LNCaP clone FGC (cell line): Measurements from ENCODE around the gene FBLIM1.
"Not testable (repeated sequence)": the region's sequence is repeated elsewhere in the genome, so short reads cannot be mapped to it uniquely, and the experiment has no call there.

Experiments
- DNase-seq: peaks from one replicate; pipeline ENCODE4 v3.0.0-alpha.2; 2011; ENCODE audit warnings: low read depth
- H3K4me3 ChIP-seq: 2 replicates; pipeline ENCODE4 v1.5.1; 2011; ENCODE audit warnings: mild to moderate bottlenecking, low read depth, low read length, control low read depth
- TF ChIP-seq, protein P1 (sequence below): IDR thresholded peaks from 2 replicates; pipeline ENCODE4 v1.5.1; 2012; ENCODE audit warnings: mild to moderate bottlenecking; ENCODE audit not compliant: control insufficient read depth, insufficient read depth; ENCODE audit errors: extremely low read depth

FBLIM1 gene

DNA sequence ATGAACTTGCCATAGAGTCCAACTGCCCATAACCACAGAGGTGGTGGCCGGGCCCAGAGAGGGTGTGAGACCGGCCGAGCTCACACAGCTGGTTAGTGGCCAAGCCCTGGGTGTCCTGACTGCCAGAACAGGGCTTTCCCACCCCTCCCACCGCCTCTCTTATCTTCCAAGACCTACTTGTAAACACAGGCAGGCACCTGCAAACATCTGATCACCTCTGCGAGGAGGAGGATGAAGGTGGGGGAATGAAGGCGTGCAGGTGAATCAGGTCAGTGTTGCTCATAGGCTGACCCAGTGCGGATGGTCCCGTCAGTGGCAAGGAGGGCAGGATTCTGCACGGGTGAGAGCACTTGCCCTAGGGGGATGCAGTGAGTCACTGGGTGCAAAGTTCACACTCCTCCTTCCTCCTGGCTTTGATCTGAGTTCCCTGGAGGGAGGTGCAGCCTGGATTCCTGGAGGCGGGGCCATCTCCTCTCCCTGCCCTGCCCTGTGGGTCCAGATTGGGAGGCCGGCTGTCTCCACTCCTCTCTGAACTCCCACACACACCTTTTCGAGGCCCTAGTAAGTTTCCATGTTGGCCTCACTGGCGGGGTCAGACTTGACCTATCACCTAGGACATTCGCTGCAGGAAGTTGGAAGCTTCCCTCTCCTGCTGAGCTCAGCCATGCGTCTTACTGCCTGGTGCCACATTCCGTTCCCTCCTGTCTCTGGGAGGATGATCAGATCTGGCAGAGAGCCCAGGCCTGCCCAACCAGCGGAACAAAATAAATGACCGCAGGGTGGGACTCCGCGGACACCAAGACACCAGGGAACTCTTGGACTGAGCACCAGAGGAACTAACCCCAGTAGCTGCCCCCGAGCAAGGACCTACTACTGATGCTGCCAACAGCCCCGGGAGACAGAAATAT lies 41.6 kb downstream of the FBLIM1 start:
- TF ChIP-seq, protein P1, sequence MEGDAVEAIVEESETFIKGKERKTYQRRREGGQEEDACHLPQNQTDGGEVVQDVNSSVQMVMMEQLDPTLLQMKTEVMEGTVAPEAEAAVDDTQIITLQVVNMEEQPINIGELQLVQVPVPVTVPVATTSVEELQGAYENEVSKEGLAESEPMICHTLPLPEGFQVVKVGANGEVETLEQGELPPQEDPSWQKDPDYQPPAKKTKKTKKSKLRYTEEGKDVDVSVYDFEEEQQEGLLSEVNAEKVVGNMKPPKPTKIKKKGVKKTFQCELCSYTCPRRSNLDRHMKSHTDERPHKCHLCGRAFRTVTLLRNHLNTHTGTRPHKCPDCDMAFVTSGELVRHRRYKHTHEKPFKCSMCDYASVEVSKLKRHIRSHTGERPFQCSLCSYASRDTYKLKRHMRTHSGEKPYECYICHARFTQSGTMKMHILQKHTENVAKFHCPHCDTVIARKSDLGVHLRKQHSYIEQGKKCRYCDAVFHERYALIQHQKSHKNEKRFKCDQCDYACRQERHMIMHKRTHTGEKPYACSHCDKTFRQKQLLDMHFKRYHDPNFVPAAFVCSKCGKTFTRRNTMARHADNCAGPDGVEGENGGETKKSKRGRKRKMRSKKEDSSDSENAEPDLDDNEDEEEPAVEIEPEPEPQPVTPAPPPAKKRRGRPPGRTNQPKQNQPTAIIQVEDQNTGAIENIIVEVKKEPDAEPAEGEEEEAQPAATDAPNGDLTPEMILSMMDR: no peak
- no peak overlapping the region for H3K4me3 ChIP-seq
- DNase-seq: no peak

DNA sequence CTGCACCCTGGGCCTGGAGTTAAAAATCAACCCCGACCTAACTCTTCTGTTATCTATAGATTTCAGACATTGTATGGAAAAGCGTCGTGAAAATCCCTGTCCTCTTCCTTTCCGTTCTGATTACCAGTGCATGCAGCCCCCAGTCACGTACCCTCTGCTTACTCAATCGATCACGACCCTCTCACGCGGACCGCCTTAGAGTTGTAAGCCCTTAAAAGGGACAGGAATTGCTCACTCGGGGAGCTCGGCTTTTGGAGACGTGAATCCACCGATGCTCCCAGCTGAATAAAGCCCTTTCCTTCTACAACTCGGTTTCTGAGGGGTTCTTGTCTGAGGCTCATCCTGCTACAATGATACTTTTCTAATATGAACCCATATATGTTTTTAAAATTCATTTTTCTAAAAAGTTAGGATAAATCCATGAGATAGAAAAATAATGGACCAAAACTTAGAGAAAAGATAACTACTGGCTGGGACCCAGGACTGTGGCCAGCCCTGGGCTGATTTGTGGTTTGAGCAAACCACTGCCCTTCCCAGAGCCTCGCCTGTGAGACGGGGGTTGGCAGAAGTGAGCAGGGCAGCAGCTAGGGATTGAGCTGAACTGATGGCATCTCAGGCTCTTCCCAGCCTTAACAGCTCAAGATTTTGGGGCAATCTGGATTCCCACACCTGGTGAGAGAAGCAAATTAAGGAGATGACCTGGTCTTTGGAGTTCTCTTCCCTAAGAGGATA lies 43.8 kb downstream of the FBLIM1 start:
- no peak for DNase-seq

DNA sequence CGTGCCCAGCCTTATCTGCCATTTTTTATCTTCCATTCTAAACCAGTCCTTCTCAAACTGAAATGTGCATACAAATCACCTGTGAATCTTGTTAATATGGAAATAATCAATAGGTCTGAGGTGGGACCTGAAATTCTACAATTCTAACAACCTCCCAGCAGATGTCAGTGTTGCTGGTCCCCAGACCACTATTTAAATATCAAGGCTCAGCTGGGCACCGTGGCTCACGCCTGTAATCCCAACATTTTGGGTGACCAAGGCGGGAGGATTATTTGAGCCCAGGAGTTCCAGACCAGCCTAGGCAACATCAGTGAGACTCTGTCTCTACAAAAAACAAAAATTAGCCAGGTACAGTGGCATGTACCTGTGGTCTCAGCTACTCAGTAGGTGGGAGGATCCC lies 44.8 kb downstream of the FBLIM1 start:
- H3K4me3 ChIP-seq: no peak overlapping the region
- TF ChIP-seq, protein P1: no peak
- no peak for DNase-seq

More for the DNA sequence above, 43.8 kb downstream of the FBLIM1 start:
- H3K4me3 ChIP-seq: no peak overlapping the region
- TF ChIP-seq, protein P1: no peak

DNA sequence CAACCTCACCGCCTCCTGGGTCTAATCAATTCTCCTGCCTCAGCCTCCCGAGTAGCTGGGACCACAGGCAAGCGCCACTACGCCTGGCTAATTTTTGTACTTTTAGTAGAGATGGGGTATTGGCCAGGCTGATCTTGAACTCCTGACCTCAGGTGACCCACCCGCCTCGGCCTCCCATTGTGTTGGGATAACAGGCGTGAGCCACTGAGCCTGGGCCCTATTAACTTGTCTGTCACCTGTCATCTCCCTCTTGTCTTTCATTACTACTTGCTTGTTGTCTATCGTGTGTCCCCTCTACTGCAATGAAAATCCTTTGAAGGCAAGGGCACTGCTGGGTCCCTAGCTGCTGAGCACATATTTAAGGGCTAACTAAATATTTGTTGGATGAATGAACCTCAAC lies 45.5 kb downstream of the FBLIM1 start:
- no peak overlapping the region for H3K4me3 ChIP-seq
- no peak for DNase-seq
- TF ChIP-seq, protein P1: no peak

DNA sequence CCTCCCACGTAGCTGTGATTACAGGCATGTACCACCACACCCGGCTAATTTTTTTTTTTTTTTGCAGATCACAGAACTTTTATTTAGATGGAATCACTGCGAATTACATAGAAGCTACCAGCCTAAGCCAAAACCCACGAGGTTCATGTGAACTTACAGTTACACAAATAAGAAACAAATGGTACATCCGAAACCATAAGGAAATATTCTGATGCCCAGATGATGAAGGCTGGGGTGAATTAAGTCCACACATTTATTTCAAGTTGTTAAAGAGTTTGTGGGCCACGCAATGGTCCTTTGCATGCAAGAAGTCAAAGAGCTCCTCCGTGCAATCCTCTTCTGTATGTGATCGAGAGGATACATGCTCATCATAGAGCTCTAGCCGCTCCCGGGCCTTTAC lies 48.5 kb downstream of the FBLIM1 start:
- no peak overlapping the region for H3K4me3 ChIP-seq
- TF ChIP-seq, protein P1: no peak

DNA sequence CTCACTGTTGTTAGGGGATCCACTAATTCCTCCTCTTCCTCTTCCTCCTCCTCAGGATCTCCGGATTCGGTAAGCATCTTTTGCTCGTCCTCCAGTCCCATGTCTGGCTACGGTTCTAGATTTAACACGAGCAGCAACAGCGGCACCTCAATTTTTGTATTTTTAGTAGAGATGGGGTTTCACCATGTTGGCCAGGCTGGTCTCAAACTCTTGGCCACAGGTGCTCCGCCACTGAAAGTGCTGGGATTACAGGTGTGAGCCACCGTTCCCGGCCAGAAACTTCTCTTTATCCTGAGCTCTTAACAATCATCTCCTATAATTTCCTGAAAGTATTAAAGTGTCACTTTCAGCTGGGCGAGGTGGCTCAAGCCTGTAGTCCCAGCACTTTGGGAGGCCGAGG lies 49.0 kb downstream of the FBLIM1 start, which contains the start of gene UQCRHL:
TSS of gene UQCRHL (minus strand) at position 101 of the 400 bp plus-strand sequence. CDS start at position 101, 0 bp downstream.
- DNase-seq, H3K4me3 ChIP-seq: not testable (repeated sequence)

More for the DNA sequence above, 48.5 kb downstream of the FBLIM1 start:
- no peak for DNase-seq

DNA sequence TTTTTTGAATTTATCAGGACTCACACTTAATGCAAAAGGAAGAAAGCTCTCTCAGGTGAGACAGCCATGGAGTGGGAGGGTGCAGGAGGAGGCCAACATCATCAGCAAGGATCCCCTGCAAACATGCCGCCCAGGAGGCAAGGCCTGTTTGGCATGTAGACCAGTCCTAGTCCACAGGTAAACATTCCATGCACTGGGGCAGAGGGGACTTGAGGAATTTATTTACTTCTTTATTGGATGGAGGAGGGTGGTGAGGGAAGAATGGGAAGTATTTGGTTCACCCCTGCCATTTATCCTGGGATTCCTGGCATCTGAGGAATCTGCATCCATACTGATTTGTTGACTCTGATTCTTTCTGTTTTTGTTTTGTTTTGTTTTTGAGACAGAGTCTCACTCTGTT lies 50.4 kb downstream of the FBLIM1 start:
- TF ChIP-seq, protein P1: no peak
- H3K4me3 ChIP-seq: no peak overlapping the region
- DNase-seq: no peak
